AG04449 (cell line): Measurements from ENCODE around the gene DIP2C.

Experiments used
- CTCF ChIA-PET: fragments of 350-600 bp; formaldehyde crosslinking; extraction: SDS; loops from one replicate; lab custom pipeline; 2021; ENCODE audit warnings: antibody characterized with exemption; lab: Yijun Ruan, JAX
- POLR2A ChIA-PET: fragments of 400-600, 350-600 bp; formaldehyde crosslinking; extraction: SDS; loops from one replicate; lab custom pipeline; 2020; ENCODE audit warnings: antibody characterized with exemption, inconsistent platforms; lab: Yijun Ruan, JAX
- DNase-seq: peaks from one replicate; pipeline ENCODE4 v3.0.0-alpha.2; 2010; ENCODE audit warnings: low read depth, low spot score
- H3K4me3 ChIP-seq: 2 replicates; pipeline ENCODE4 v1.5.1; 2011; ENCODE audit warnings: low read depth, mild to moderate bottlenecking, control low read depth, low read length
- CTCF ChIP-seq: IDR thresholded peaks from one replicate; pipeline ENCODE4 v1.5.1; 2011; ENCODE audit warnings: mild to moderate bottlenecking, moderate library complexity, low read length, control low read depth, inconsistent platforms; ENCODE audit not compliant: insufficient read depth; ENCODE audit errors: missing control alignments

DIP2C gene

GRCh38 chr10:491667-492424 is 197.6 kb downstream of the DIP2C start:
- TF ChIP-seq CTCF, result no peak
- ChIA-PET POLR2A (no interaction called here), CTCF (interaction anchor here (1.6 to 3.0 kb wide), 2 partner anchors 16 to 20 kb away, joined by 3 to 21 read pairs; no protein-coding TSS in a partner anchor)
- no peak for DNase-seq
- no peak overlapping the region for H3K4me3 ChIP-seq

- peak overlapping the region; percentile 2; the same call in 1 of the 2 replicates for H3K4me3 ChIP-seq
- no peak for TF ChIP-seq CTCF
- no peak for DNase-seq
- POLR2A ChIA-PET, result no interaction called here
- CTCF ChIA-PET, result interaction anchor here (3.0 kb wide), 1 partner anchor 20 kb away, joined by 21 read pairs; no protein-coding TSS in a partner anchor
Observed at GRCh38 chr10:490891-491571, 198.4 kb downstream of the DIP2C start.

- ChIA-PET POLR2A (no interaction called here), CTCF (no interaction called here)
- no peak for DNase-seq
- no peak overlapping the region for H3K4me3 ChIP-seq
- no peak for TF ChIP-seq CTCF
Observed at GRCh38 chr10:490256-490655, 199.2 kb downstream of the DIP2C start.

- TF ChIP-seq CTCF, result no peak
- ChIA-PET CTCF (no interaction called here), POLR2A (no interaction called here)
- H3K4me3 ChIP-seq, result no peak overlapping the region
- DNase-seq, result no peak
Observed at GRCh38 chr10:489330-489729, 200.1 kb downstream of the DIP2C start.

GRCh38 chr10:488933-489215 is 200.6 kb downstream of the DIP2C start:
- ChIA-PET CTCF (interaction anchor here (1.6 kb wide), 1 partner anchor 113 kb away, joined by 3 read pairs; no protein-coding TSS in a partner anchor), POLR2A (no interaction called here)
- no peak overlapping the region for H3K4me3 ChIP-seq
- no peak for DNase-seq
- TF ChIP-seq CTCF, result no peak

GRCh38 chr10:488081-488932 is 201.2 kb downstream of the DIP2C start:
- ChIA-PET POLR2A (no interaction called here), CTCF (interaction anchor here (1.6 kb wide), 1 partner anchor 113 kb away, joined by 3 read pairs; no protein-coding TSS in a partner anchor)
- DNase-seq, result no peak
- TF ChIP-seq CTCF, result no peak
- H3K4me3 ChIP-seq, result no peak overlapping the region
